Measurements from ENCODE around the gene DMD.

DMD gene

GRCh38 chrX:31114858-31115257 is 2096.5 kb downstream of the DMD start:
- Histone ChIP-seq H3K9me3 (ENCODE audit: insufficient read depth, low read length) (no peaks in the 10 kb centered on the region), H3K4me2 (ENCODE audit: low read length) (no peak overlapping the region), H4K20me1 (ENCODE audit: insufficient read depth, low read length) (no peaks in the 10 kb centered on the region), H3K27ac (ENCODE audit: low read length) (no peak overlapping the region), H3K9ac (ENCODE audit: low read length) (no peak overlapping the region), H3K4me1 (ENCODE audit: low read length) (peaks cover 22% of the 10 kb centered on the region), H3K4me3 (ENCODE audit: low read length) (no peak overlapping the region), H2AFZ (ENCODE audit: low read depth, low read length) (no peak overlapping the region), H3K36me3 (replicated peaks; ENCODE audit: low read depth, low read length) (peaks cover 18% of the 10 kb centered on the region), H3K27me3 (ENCODE audit: low read depth, low read length) (no peaks in the 10 kb centered on the region), H3K79me2 (ENCODE audit: low read length) (no peaks in the 10 kb centered on the region)
- TF ChIP-seq EZH2phosphoT487 (IDR thresholded peaks at IDR 0.05; ENCODE audit: low read depth) (no peak), CTCF (IDR thresholded peaks at IDR 0.05; ENCODE audit: low read depth, low read length) (no peak)

- Histone ChIP-seq H3K9ac (ENCODE audit: low read length) (no peak overlapping the region), H3K27ac (ENCODE audit: low read length) (no peak overlapping the region), H3K27me3 (ENCODE audit: low read depth, low read length) (no peaks in the 10 kb centered on the region), H2AFZ (ENCODE audit: low read depth, low read length) (peak overlapping the region; percentile 33; the same call in 1 of the 2 replicates), H3K79me2 (ENCODE audit: low read length) (no peaks in the 10 kb centered on the region), H3K9me3 (ENCODE audit: insufficient read depth, low read length) (no peaks in the 10 kb centered on the region), H3K36me3 (replicated peaks; ENCODE audit: low read depth, low read length) (no peaks in the 10 kb centered on the region), H4K20me1 (ENCODE audit: insufficient read depth, low read length) (no peaks in the 10 kb centered on the region), H3K4me3 (ENCODE audit: low read length) (no peak overlapping the region), H3K4me1 (ENCODE audit: low read length) (peaks cover 22% of the 10 kb centered on the region), H3K4me2 (ENCODE audit: low read length) (0 out of 2 replicates have a peak overlapping the region, but pooled peaks have one; percentile 13)
- TF ChIP-seq CTCF (IDR thresholded peaks at IDR 0.05; ENCODE audit: low read depth, low read length) (no peak), EZH2phosphoT487 (IDR thresholded peaks at IDR 0.05; ENCODE audit: low read depth) (no peak)
Observed at GRCh38 chrX:31112226-31112999, 2098.9 kb downstream of the DMD start.

GRCh38 chrX:31110657-31111056 is 2100.7 kb downstream of the DMD start:
- H3K9ac ChIP-seq (ENCODE audit: low read length) = no peak overlapping the region
- no peak overlapping the region for H2AFZ ChIP-seq (ENCODE audit: low read depth, low read length)
- H3K27me3 ChIP-seq (ENCODE audit: low read depth, low read length) = no peaks in the 10 kb centered on the region
- H3K79me2 ChIP-seq (ENCODE audit: low read length) = no peaks in the 10 kb centered on the region
- H4K20me1 ChIP-seq (ENCODE audit: insufficient read depth, low read length) = no peaks in the 10 kb centered on the region
- H3K9me3 ChIP-seq (ENCODE audit: insufficient read depth, low read length) = no peaks in the 10 kb centered on the region
- peaks cover 22% of the 10 kb centered on the region for H3K4me1 ChIP-seq (ENCODE audit: low read length)
- H3K4me2 ChIP-seq (ENCODE audit: low read length) = no peak overlapping the region
- H3K36me3 ChIP-seq (replicated peaks; ENCODE audit: low read depth, low read length) = no peaks in the 10 kb centered on the region
- no peak for TF ChIP-seq EZH2phosphoT487 (IDR thresholded peaks at IDR 0.05; ENCODE audit: low read depth)
- TF ChIP-seq CTCF (IDR thresholded peaks at IDR 0.05; ENCODE audit: low read depth, low read length) = no peak
- no peak overlapping the region for H3K27ac ChIP-seq (ENCODE audit: low read length)
- no peak overlapping the region for H3K4me3 ChIP-seq (ENCODE audit: low read length)

- TF ChIP-seq EZH2phosphoT487 (IDR thresholded peaks at IDR 0.05; ENCODE audit: low read depth) (no peak), CTCF (IDR thresholded peaks at IDR 0.05; ENCODE audit: low read depth, low read length) (no peak)
- no peak overlapping the region for H2AFZ ChIP-seq (ENCODE audit: low read depth, low read length)
- peak overlapping the region; percentile 69 for H3K4me2 ChIP-seq (ENCODE audit: low read length)
- peaks cover 58% of the 10 kb centered on the region for H3K4me1 ChIP-seq (ENCODE audit: low read length)
- no peaks in the 10 kb centered on the region for H4K20me1 ChIP-seq (ENCODE audit: insufficient read depth, low read length)
- H3K27me3 ChIP-seq (ENCODE audit: low read depth, low read length) = no peaks in the 10 kb centered on the region
- peak overlapping the region; percentile 89 for H3K9ac ChIP-seq (ENCODE audit: low read length)
- peak overlapping the region; percentile 36 for H3K4me3 ChIP-seq (ENCODE audit: low read length)
- H3K9me3 ChIP-seq (ENCODE audit: insufficient read depth, low read length) = no peaks in the 10 kb centered on the region
- H3K36me3 ChIP-seq (replicated peaks; ENCODE audit: low read depth, low read length) = peaks cover 3% of the 10 kb centered on the region
- peak overlapping the region; percentile 100 for H3K27ac ChIP-seq (ENCODE audit: low read length)
- no peaks in the 10 kb centered on the region for H3K79me2 ChIP-seq (ENCODE audit: low read length)
Observed at GRCh38 chrX:31099536-31100090, 2111.7 kb downstream of the DMD start.

Data from OCI-LY3 (cell line).